ENCODE results near the gene STK10. TPM values are rescaled to one million over a fixed set of nuclear protein-coding genes. Genes with fewer than 3 reads are reported as not detected.
A peak's percentile ranks its signal among the peaks of the same experiment; 100 is the strongest.
"Not testable (repeated sequence)": the region's sequence is repeated elsewhere in the genome, so short reads cannot be mapped to it uniquely, and the experiment has no call there.

The STK10 gene
- total and polyA plus RNA-seq, 2 experiments from 2014 or later, result 21.2 to 28.9 TPM

GRCh38 chr5:172151661-172152210, 36.3 kb downstream of the STK10 start:
- no peak overlapping the region for H3K27ac ChIP-seq
- H3K4me1 ChIP-seq (ENCODE audit: insufficient read depth), result peaks cover 8% of the 10 kb centered on the region; the same call in 1 of the 2 replicates
- H3F3A ChIP-seq (ENCODE audit: insufficient read depth), result no peaks in the 10 kb centered on the region
- peaks cover 85% of the 10 kb centered on the region for H3K79me2 ChIP-seq (ENCODE audit: insufficient read depth)
- 92 to 93% methylated on average over 10 of the region's 10 CpGs for WGBS, 2 experiments (ENCODE audit: low coverage in 1 of 2, low lambda C conversion rate in 2 of 2, missing lambda C conversion rate in 2 of 2)
- H3K9ac ChIP-seq, result no peak overlapping the region
- no peak overlapping the region for H2AFZ ChIP-seq
- no peaks in the 10 kb centered on the region for H3K9me3 ChIP-seq (ENCODE audit: low read depth)
- no peak overlapping the region for H3K4me3 ChIP-seq
- no peak overlapping the region for H3K4me2 ChIP-seq (ENCODE audit: unreplicated experiment)
- no peaks in the 10 kb centered on the region for H4K20me1 ChIP-seq (ENCODE audit: insufficient read depth)
- no peaks in the 10 kb centered on the region for H3K9me2 ChIP-seq (ENCODE audit: insufficient read depth)
- TF ChIP-seq EZH2phosphoT487 (IDR thresholded peaks at IDR 0.05; ENCODE audit: insufficient read depth, low read depth) (no peak), EZH2 (IDR thresholded peaks at IDR 0.05; ENCODE audit: insufficient read depth, poor library complexity, severe bottlenecking) (no peak)
- in situ Hi-C loops (cut with MboI), result no loop called here
- H3K36me3 ChIP-seq (ENCODE audit: low read depth), result peaks cover 3% of the 10 kb centered on the region; the same call in 1 of the 2 replicates
- DNase-seq, result no peak
- no peaks in the 10 kb centered on the region for H3K27me3 ChIP-seq (replicated peaks; ENCODE audit: insufficient read depth)

DNA sequence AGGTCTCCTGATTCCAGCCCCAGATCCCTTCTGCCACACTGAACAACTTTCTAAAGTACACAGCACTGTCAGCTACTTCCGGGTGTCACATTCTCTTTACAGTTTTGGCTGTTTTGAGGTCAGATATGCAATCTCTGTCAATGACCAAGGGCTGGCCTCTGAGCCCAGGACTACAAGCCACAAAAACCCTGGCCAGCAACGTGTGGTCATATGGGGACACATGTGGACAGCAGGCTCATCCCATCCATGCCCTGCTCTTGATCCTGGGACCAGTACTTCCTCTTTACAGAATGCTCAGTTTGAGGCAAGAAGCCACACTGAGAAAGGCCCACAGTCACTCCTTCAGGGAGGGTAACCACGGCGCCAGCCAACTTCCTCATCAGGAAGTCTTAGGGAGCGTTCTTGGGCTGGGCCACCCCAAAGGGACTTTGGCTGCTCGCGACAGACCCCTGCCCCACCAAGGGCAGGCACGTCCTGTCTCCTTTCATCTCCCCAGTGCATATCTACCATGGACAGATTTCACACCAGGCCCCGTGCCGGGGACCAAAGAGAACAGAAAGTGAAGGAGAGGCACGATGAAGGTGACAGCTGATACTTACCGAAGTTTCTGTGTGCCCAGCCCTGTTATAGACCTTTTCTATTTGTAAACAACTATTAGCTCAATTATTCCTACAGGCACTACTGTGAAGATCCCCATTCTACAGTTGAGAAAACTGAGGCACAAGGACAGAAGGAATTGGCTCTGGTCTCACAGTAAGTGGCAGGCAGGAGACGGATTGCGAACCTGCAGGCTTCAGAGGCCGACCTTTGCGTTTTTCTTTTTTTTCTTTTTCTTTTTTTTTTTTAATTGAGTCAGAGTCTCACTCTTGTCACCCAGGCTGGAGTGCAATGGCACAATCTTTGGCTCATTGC, 37.3 kb downstream of the STK10 start:
- no peak overlapping the region for H2AFZ ChIP-seq
- peaks cover 8% of the 10 kb centered on the region; the same call in 1 of the 2 replicates for H3K4me1 ChIP-seq (ENCODE audit: insufficient read depth)
- no peaks in the 10 kb centered on the region for H3F3A ChIP-seq (ENCODE audit: insufficient read depth)
- H3K4me2 ChIP-seq (ENCODE audit: unreplicated experiment), result no peak overlapping the region
- in situ Hi-C loops (cut with MboI), result no loop called here
- H3K9ac ChIP-seq, result no peak overlapping the region
- H3K27me3 ChIP-seq (replicated peaks; ENCODE audit: insufficient read depth), result no peaks in the 10 kb centered on the region
- DNase-seq, result peak; percentile 35
- H3K27ac ChIP-seq, result no peak overlapping the region
- H3K4me3 ChIP-seq, result no peak overlapping the region
- peaks cover 3% of the 10 kb centered on the region; the same call in 1 of the 2 replicates for H3K36me3 ChIP-seq (ENCODE audit: low read depth)
- peaks cover 85% of the 10 kb centered on the region for H3K79me2 ChIP-seq (ENCODE audit: insufficient read depth)
- no peaks in the 10 kb centered on the region for H3K9me3 ChIP-seq (ENCODE audit: low read depth)
- H3K9me2 ChIP-seq (ENCODE audit: insufficient read depth), result no peaks in the 10 kb centered on the region
- no peak for TF ChIP-seq EZH2phosphoT487 (IDR thresholded peaks at IDR 0.05; ENCODE audit: insufficient read depth, low read depth)
- TF ChIP-seq EZH2 (IDR thresholded peaks at IDR 0.05; ENCODE audit: insufficient read depth, poor library complexity, severe bottlenecking), result no peak
- WGBS, 2 experiments (ENCODE audit: low coverage in 1 of 2, low lambda C conversion rate in 2 of 2, missing lambda C conversion rate in 2 of 2), result 91 to 92% methylated on average over 16 of the region's 16 CpGs
- no peaks in the 10 kb centered on the region for H4K20me1 ChIP-seq (ENCODE audit: insufficient read depth)

- H3K4me1 ChIP-seq (ENCODE audit: insufficient read depth); H3K9ac ChIP-seq; H3K4me2 ChIP-seq (ENCODE audit: unreplicated experiment); H3F3A ChIP-seq (ENCODE audit: insufficient read depth); in situ Hi-C loops (cut with MboI); H3K9me3 ChIP-seq (ENCODE audit: low read depth); H3K36me3 ChIP-seq (ENCODE audit: low read depth); H2AFZ ChIP-seq; H3K9me2 ChIP-seq (ENCODE audit: insufficient read depth); H3K4me3 ChIP-seq; H3K27me3 ChIP-seq (replicated peaks; ENCODE audit: insufficient read depth); H4K20me1 ChIP-seq (ENCODE audit: insufficient read depth); DNase-seq: not testable (repeated sequence)
- H3K27ac ChIP-seq, result peak overlapping the region; percentile 81
- 84 to 86% methylated on average over 7 to 11 of the region's 11 CpGs for WGBS, 2 experiments (ENCODE audit: low coverage in 1 of 2, low lambda C conversion rate in 2 of 2, missing lambda C conversion rate in 2 of 2)
- peaks cover 93% of the 10 kb centered on the region for H3K79me2 ChIP-seq (ENCODE audit: insufficient read depth)
Observed at GRCh38 chr5:172149481-172149880, 38.5 kb downstream of the STK10 start.

GRCh38 chr5:172149073-172149472, 39.0 kb downstream of the STK10 start:
- Histone ChIP-seq H3K4me2 (ENCODE audit: unreplicated experiment) (no peak overlapping the region), H3K27ac (peak overlapping the region; percentile 81), H3F3A (ENCODE audit: insufficient read depth) (no peaks in the 10 kb centered on the region), H3K4me3 (no peak overlapping the region), H3K36me3 (ENCODE audit: low read depth) (peaks cover 3% of the 10 kb centered on the region; the same call in 1 of the 2 replicates), H2AFZ (no peak overlapping the region), H3K9me3 (ENCODE audit: low read depth) (no peaks in the 10 kb centered on the region), H3K9me2 (ENCODE audit: insufficient read depth) (no peaks in the 10 kb centered on the region), H3K4me1 (ENCODE audit: insufficient read depth) (peaks cover 10% of the 10 kb centered on the region; the same call in 1 of the 2 replicates), H3K9ac (peak overlapping the region; percentile 52), H4K20me1 (ENCODE audit: insufficient read depth) (no peaks in the 10 kb centered on the region), H3K27me3 (replicated peaks; ENCODE audit: insufficient read depth) (no peaks in the 10 kb centered on the region), H3K79me2 (ENCODE audit: insufficient read depth) (peaks cover 93% of the 10 kb centered on the region)
- in situ Hi-C loops (cut with MboI), result no loop called here
- 57 to 62% methylated on average over 3 of the region's 3 CpGs for WGBS, 2 experiments (ENCODE audit: low coverage in 1 of 2, low lambda C conversion rate in 2 of 2, missing lambda C conversion rate in 2 of 2)
- TF ChIP-seq EZH2 (IDR thresholded peaks at IDR 0.05; ENCODE audit: insufficient read depth, poor library complexity, severe bottlenecking) (no peak), EZH2phosphoT487 (IDR thresholded peaks at IDR 0.05; ENCODE audit: insufficient read depth, low read depth) (no peak)
- DNase-seq, result peak; percentile 84
